GM23338 (cell line): ENCODE measurements around the gene LRRC30. TPM values are rescaled to one million over a fixed set of nuclear protein-coding genes. Genes with fewer than 3 reads are reported as not detected.

Source experiments
- ATAC-seq: fragments of 200-7000 bp; cut with Tn5 transposase; 3 replicates; pipeline ENCODE4 v1.9.1; 2020
- DNase-seq: peaks from one replicate; pipeline ENCODE4 v3.0.0-alpha.2; 2015; ENCODE audit warnings: low spot score
- H2AFZ ChIP-seq: fragments of 200-600 bp; sonication (generic); 2 replicates; pipeline ENCODE4 v1.8.0; 2016; ENCODE audit warnings: antibody characterized with exemption, mild to moderate bottlenecking, moderate library complexity
- H3F3A ChIP-seq: fragments of 200-600 bp; sonication (generic); replicated peaks from 2 replicates; pipeline ENCODE4 v1.8.0; 2017; ENCODE audit warnings: antibody characterized with exemption, mixed run types, low read depth
- H3K27ac ChIP-seq: fragments of 200-600 bp; sonication (generic); 2 replicates; pipeline ENCODE4 v1.6.1; 2016; ENCODE audit warnings: low read depth
- H3K27me3 ChIP-seq: fragments of 200-600 bp; sonication (generic); 2 replicates; pipeline ENCODE4 v1.8.0; 2016; ENCODE audit warnings: mild to moderate bottlenecking, mixed run types, moderate library complexity; ENCODE audit not compliant: insufficient read depth
- H3K36me3 ChIP-seq: fragments of 200-600 bp; sonication (generic); 2 replicates; pipeline ENCODE4 v1.8.0; 2016; ENCODE audit warnings: mild to moderate bottlenecking; ENCODE audit not compliant: insufficient read depth
- H3K4me1 ChIP-seq: fragments of 200-600 bp; sonication (generic); 2 replicates; pipeline ENCODE4 v1.8.0; 2016; ENCODE audit warnings: mild to moderate bottlenecking, moderate library complexity; ENCODE audit not compliant: insufficient read depth
- H3K4me2 ChIP-seq: fragments of 200-600 bp; sonication (generic); 2 replicates; pipeline ENCODE4 v1.7.1; 2017; ENCODE audit warnings: mixed run types
- H3K4me3 ChIP-seq: fragments of 200-600 bp; sonication (generic); 2 replicates; pipeline ENCODE4 v1.6.1; 2016; ENCODE audit warnings: mixed run types
- H3K79me2 ChIP-seq: fragments of 200-600 bp; sonication (generic); replicated peaks from 2 replicates; pipeline ENCODE4 v1.8.0; 2017; ENCODE audit warnings: mild to moderate bottlenecking; ENCODE audit not compliant: insufficient read depth
- H3K9me2 ChIP-seq: fragments of 200-600 bp; sonication (generic); 2 replicates; pipeline ENCODE4 v1.8.0; 2017; ENCODE audit not compliant: insufficient read depth
- H4K20me1 ChIP-seq: fragments of 200-600 bp; sonication (generic); replicated peaks from 2 replicates; pipeline ENCODE4 v1.8.0; 2017; ENCODE audit warnings: mild to moderate bottlenecking; ENCODE audit not compliant: insufficient read depth
- H3K27ac Mint-ChIP-seq: 2 replicates; pipeline ENCODE4 v1.8.0; 2020; ENCODE audit warnings: inconsistent platforms, mild to moderate bottlenecking, moderate library complexity, mixed read lengths
- H3K27me3 Mint-ChIP-seq: 3 replicates; pipeline ENCODE4 v1.8.0; 2022; ENCODE audit warnings: low read depth, mild to moderate bottlenecking, moderate library complexity, mixed read lengths, inconsistent platforms; ENCODE audit not compliant: insufficient read depth, poor library complexity
- H3K36me3 Mint-ChIP-seq: 3 replicates; pipeline ENCODE4 v1.8.0; 2021; ENCODE audit warnings: low read depth, mild to moderate bottlenecking, inconsistent platforms, moderate library complexity, mixed read lengths
- H3K4me1 Mint-ChIP-seq: 3 replicates; pipeline ENCODE4 v1.8.0; 2020; ENCODE audit warnings: mild to moderate bottlenecking, inconsistent platforms, mixed read lengths
- H3K4me3 Mint-ChIP-seq: 3 replicates; pipeline ENCODE4 v1.8.0; 2021; ENCODE audit warnings: moderate library complexity, mild to moderate bottlenecking, inconsistent platforms, mixed read lengths
- H3K9me3 Mint-ChIP-seq: 3 replicates; pipeline ENCODE4 v1.8.0; 2020; ENCODE audit warnings: moderate library complexity, mild to moderate bottlenecking, inconsistent platforms, mixed read lengths
- CREB1 ChIP-seq: fragments of 250-450 bp; sonication (Bioruptor Pico); IDR thresholded peaks from 2 replicates; pipeline ENCODE4 v1.5.0; 2020; ENCODE audit warnings: low read depth, mild to moderate bottlenecking, moderate library complexity
- CTCF ChIP-seq, 2 experiments: fragments of 200-600 bp in 1 of 2; sonication (generic) in 1 of 2; conservative IDR thresholded peaks; 2 replicates each; pipeline versions ENCODE4 v1.5.1 to v1.6.1; 2016 to 2017; ENCODE audit warnings: antibody characterized with exemption in 2 of 2, low read depth in 2 of 2, mild to moderate bottlenecking in 2 of 2, moderate library complexity in 1 of 2
- ETS1 ChIP-seq: IDR thresholded peaks from 2 replicates; pipeline ENCODE4 v1.6.1; 2016; ENCODE audit warnings: antibody characterized with exemption
- EZH2 ChIP-seq: fragments of 200-600 bp; sonication (generic); IDR thresholded peaks from one replicate; pipeline ENCODE4 v1.8.0; 2017; ENCODE audit warnings: antibody characterized with exemption, mild to moderate bottlenecking, low read depth; ENCODE audit not compliant: unreplicated experiment
- EZH2phosphoT487 ChIP-seq: fragments of 200-600 bp; sonication (generic); IDR thresholded peaks from one replicate; pipeline ENCODE4 v1.8.1; 2018; ENCODE audit warnings: antibody characterized with exemption; ENCODE audit not compliant: unreplicated experiment
- JUNB ChIP-seq: IDR thresholded peaks from one replicate; pipeline ENCODE4 v1.6.1; 2016; ENCODE audit warnings: antibody characterized with exemption; ENCODE audit not compliant: unreplicated experiment
- NANOG ChIP-seq: IDR thresholded peaks from 2 replicates; pipeline ENCODE4 v1.6.1; 2016; ENCODE audit warnings: antibody characterized with exemption, borderline replicate concordance
- POLR2AphosphoS5 ChIP-seq: IDR thresholded peaks from 2 replicates; pipeline ENCODE4 v1.6.1; 2016; ENCODE audit warnings: antibody characterized with exemption, low read depth
- REST ChIP-seq: IDR thresholded peaks from one replicate; pipeline ENCODE4 v1.6.1; 2018; ENCODE audit warnings: antibody characterized with exemption; ENCODE audit not compliant: unreplicated experiment
- STAT1 ChIP-seq: IDR thresholded peaks from one replicate; pipeline ENCODE4 v1.6.1; 2016; ENCODE audit warnings: antibody characterized with exemption; ENCODE audit not compliant: unreplicated experiment
- ZNF114 ChIP-seq: fragments of 250-450 bp; sonication (Bioruptor Pico); IDR thresholded peaks from 2 replicates; pipeline ENCODE4 v1.5.0; 2020; ENCODE audit warnings: mild to moderate bottlenecking, moderate library complexity
- ZNF331 ChIP-seq: fragments of 250-450 bp; sonication (Bioruptor Pico); IDR thresholded peaks from 2 replicates; pipeline ENCODE4 v1.5.0; 2020; ENCODE audit warnings: low read depth, mild to moderate bottlenecking, moderate library complexity
- ZNF462 ChIP-seq: fragments of 250-450 bp; sonication (Bioruptor Pico); IDR thresholded peaks from 2 replicates; pipeline ENCODE4 v1.5.0; 2020; ENCODE audit warnings: mild to moderate bottlenecking, moderate library complexity
- long read RNA-seq: library from polyadenylated mRNA; unstranded; transcript quantifications from one replicate; pipeline ENCODE4 v2.0.0, GENCODE V29; 2020; ENCODE audit not compliant: unreplicated experiment
- polyA plus RNA-seq: library from polyadenylated mRNA; unstranded; fragments of >200 nt; fragmentation: Nextera tagmentation; extraction: Ambion mirVana; gene quantifications from 2 replicates; pipeline ENCODE4 v1.2.1, GENCODE V29; 2016
- total RNA-seq: library from RNA; depleted of rRNA; stranded (reverse); fragments of >200 nt; shearing (Covaris generic); gene quantifications from 2 replicates; pipeline ENCODE4 v1.2.3, GENCODE V29; 2014; rRNA removed

The LRRC30 gene
- not detected in 2 replicates for total RNA-seq
- polyA plus RNA-seq: not detected in 2 replicates
- long read RNA-seq: 0 reads

- no peaks in the 10 kb centered on the region for H3F3A ChIP-seq
- Mint-ChIP-seq H3K27ac (no peak within 1 kb of the TSS), H3K4me1 (no peaks in the 10 kb centered on the region), H3K4me3 (no peak within 1 kb of the TSS), H3K9me3 (no peaks in the 10 kb centered on the region), H3K36me3 (no peaks in the 10 kb centered on the region), H3K27me3 (peaks cover 5% of the 10 kb centered on the region)
- no peak within 1 kb of the TSS for H2AFZ ChIP-seq
- ATAC-seq: no peak
- no peaks in the 10 kb centered on the region for H3K4me1 ChIP-seq
- H3K27ac ChIP-seq: no peak within 1 kb of the TSS
- H3K27me3 ChIP-seq: no peaks in the 10 kb centered on the region
- H3K4me3 ChIP-seq: no peak within 1 kb of the TSS
- H3K9me2 ChIP-seq: no peaks in the 10 kb centered on the region
- no peaks in the 10 kb centered on the region for H3K36me3 ChIP-seq
- no peaks in the 10 kb centered on the region for H3K79me2 ChIP-seq
- no peak within 1 kb of the TSS for H3K4me2 ChIP-seq
- no peak for TF ChIP-seq EZH2phosphoT487
- no peak for TF ChIP-seq ZNF114
- no peak for TF ChIP-seq JUNB
- no peak for TF ChIP-seq ZNF331 (CRISPR knock-in tag)
- TF ChIP-seq CTCF (conservative IDR thresholded peaks at IDR 0.05; ENCODE audit: low read depth in 2 of 2): no peak
- TF ChIP-seq ZNF462: no peak
- no peak for TF ChIP-seq POLR2AphosphoS5
- TF ChIP-seq ETS1: no peak
- no peak for TF ChIP-seq STAT1
- TF ChIP-seq NANOG: no peak
- no peak for TF ChIP-seq EZH2
- TF ChIP-seq CREB1 (CRISPR knock-in tag): no peak
- no peak for TF ChIP-seq REST
- no peak for DNase-seq
- H4K20me1 ChIP-seq: no peaks in the 10 kb centered on the region
These were observed at the start of gene LRRC30 for GRCh38 chr18:7230626-7231349. Gene LRRC30, plus strand, starts transcription at chr18:7231089. Its CDS starts 50 bp downstream, at chr18:7231139.
